K562 (cell line): ENCODE results near the gene STMP1. TPM values are rescaled to one million over a fixed set of nuclear protein-coding genes. Genes with fewer than 3 reads are reported as not detected.

ENCODE experiments used
- ATF7 ChIP-seq: fragments of 450-650 bp; IDR thresholded peaks from 2 replicates; pipeline ENCODE4 v1.7.1; 2014; ENCODE audit warnings: mild to moderate bottlenecking, moderate library complexity
- FOXK1 ChIP-seq: sonication (generic); formaldehyde crosslinking; IDR thresholded peaks from 2 replicates; pipeline ENCODE4 v1.8.0; 2022; ENCODE audit warnings: missing genetic modification reagents, mild to moderate bottlenecking, borderline replicate concordance
- NR1H2 ChIP-seq: sonication (generic); formaldehyde crosslinking; IDR thresholded peaks from 2 replicates; pipeline ENCODE4 v1.4.0; 2020; ENCODE audit warnings: mild to moderate bottlenecking, missing genetic modification reagents
- RCOR1 ChIP-seq, 2 experiments: IDR thresholded peaks; 2 replicates each; pipeline ENCODE4 v1.6.1; 2012; ENCODE audit warnings: low read depth in 2 of 2, low read length in 2 of 2, borderline replicate concordance in 1 of 2, improper control_type of control experiment in 1 of 2
- RERE ChIP-seq: sonication (generic); formaldehyde crosslinking; IDR thresholded peaks from 2 replicates; pipeline ENCODE4 v1.8.0; 2023; ENCODE audit warnings: missing genetic modification reagents, mild to moderate bottlenecking, borderline replicate concordance
- SFPQ ChIP-seq: fragments of 200-400 bp; formaldehyde crosslinking; IDR thresholded peaks from 2 replicates; pipeline ENCODE4 v1.6.1; 2017; ENCODE audit warnings: mild to moderate bottlenecking, low read depth, low read length, moderate library complexity
- SMARCA5 ChIP-seq: fragments of 450-650 bp; IDR thresholded peaks from 2 replicates; pipeline ENCODE4 v1.6.1; 2016
- TAF7 ChIP-seq: fragments of 450-650 bp; IDR thresholded peaks from 2 replicates; pipeline ENCODE4 v1.6.1; 2016; ENCODE audit warnings: missing genetic modification characterization, missing compliant biosample characterization
- TARDBP ChIP-seq: fragments of 450-650 bp; IDR thresholded peaks from 2 replicates; pipeline ENCODE4 v1.6.1; 2016
- THRAP3 ChIP-seq: fragments of 450-650 bp; IDR thresholded peaks from 2 replicates; pipeline ENCODE4 v1.6.1; 2016; ENCODE audit warnings: mild to moderate bottlenecking, inconsistent platforms, borderline replicate concordance
- ZKSCAN8 ChIP-seq: fragments of 200-800 bp; sonication (Bioruptor generic); IDR thresholded peaks from 2 replicates; pipeline ENCODE4 v1.6.1; 2016; ENCODE audit warnings: missing genetic modification characterization, missing compliant biosample characterization
- ZMIZ1 ChIP-seq, 2 experiments: fragments of 150-350 bp in 1 of 2; IDR thresholded peaks; 2 replicates each; pipeline ENCODE4 v1.6.1; 2012 to 2016; ENCODE audit warnings: low read depth in 2 of 2, low read length in 2 of 2, mild to moderate bottlenecking in 1 of 2, moderate library complexity in 1 of 2
- ZNF766 ChIP-seq: fragments of 200-800 bp; sonication (Bioruptor generic); conservative IDR thresholded peaks from 2 replicates; pipeline ENCODE4 v1.6.1; 2016; ENCODE audit warnings: missing genetic modification characterization, missing compliant biosample characterization
- polyA plus RNA-seq, 8 experiments: library from polyadenylated mRNA; depleted of rRNA in 4 of 8; stranded (reverse) in 5 of 8; unstranded in 3 of 8; fragments of >200 nt; fragmentation: Nextera tagmentation in 2 of 8; fragmentation: Illumina TruSeq in 1 of 8; extraction: Ambion mirVana in 2 of 8; extraction: Trizol in 1 of 8; gene quantifications; 2 replicates each; pipeline versions ENCODE4 v1.2.1 to v1.2.3, GENCODE V29; 2011 to 2014; ENCODE audit warnings: inconsistent platforms in 1 of 8, missing spikeins in 1 of 8
- total RNA-seq, 7 experiments: library from RNA; depleted of rRNA in 6 of 7; stranded (reverse); fragments of >200 nt in 6 of 7; fragmentation: Illumina TruSeq in 2 of 7; extraction: Trizol in 2 of 7; gene quantifications; 2 replicates each; pipeline versions ENCODE4 v1.2.1 to v1.2.3, GENCODE V29; 2011 to 2021; ENCODE audit warnings: low replicate concordance in 1 of 7
- TF ChIP-seq, protein P1 (sequence below), 2 experiments: fragments of 250-450 bp in 1 of 2; fragments of 450-650 bp in 1 of 2; sonication (Bioruptor Pico) in 1 of 2; IDR thresholded peaks; 2 replicates each; pipeline versions ENCODE4 v1.6.1 to v1.8.0; 2016 to 2021; ENCODE audit warnings: mild to moderate bottlenecking in 2 of 2, moderate library complexity in 2 of 2, missing compliant biosample characterization in 1 of 2, missing genetic modification characterization in 1 of 2

STMP1 gene
- total and polyA plus RNA-seq, 9 of the 15 experiments (the other 6 are each of a cell fraction or from before 2014, with no cell fraction given), result 10.6 to 249 (median 56.8) TPM

DNA sequence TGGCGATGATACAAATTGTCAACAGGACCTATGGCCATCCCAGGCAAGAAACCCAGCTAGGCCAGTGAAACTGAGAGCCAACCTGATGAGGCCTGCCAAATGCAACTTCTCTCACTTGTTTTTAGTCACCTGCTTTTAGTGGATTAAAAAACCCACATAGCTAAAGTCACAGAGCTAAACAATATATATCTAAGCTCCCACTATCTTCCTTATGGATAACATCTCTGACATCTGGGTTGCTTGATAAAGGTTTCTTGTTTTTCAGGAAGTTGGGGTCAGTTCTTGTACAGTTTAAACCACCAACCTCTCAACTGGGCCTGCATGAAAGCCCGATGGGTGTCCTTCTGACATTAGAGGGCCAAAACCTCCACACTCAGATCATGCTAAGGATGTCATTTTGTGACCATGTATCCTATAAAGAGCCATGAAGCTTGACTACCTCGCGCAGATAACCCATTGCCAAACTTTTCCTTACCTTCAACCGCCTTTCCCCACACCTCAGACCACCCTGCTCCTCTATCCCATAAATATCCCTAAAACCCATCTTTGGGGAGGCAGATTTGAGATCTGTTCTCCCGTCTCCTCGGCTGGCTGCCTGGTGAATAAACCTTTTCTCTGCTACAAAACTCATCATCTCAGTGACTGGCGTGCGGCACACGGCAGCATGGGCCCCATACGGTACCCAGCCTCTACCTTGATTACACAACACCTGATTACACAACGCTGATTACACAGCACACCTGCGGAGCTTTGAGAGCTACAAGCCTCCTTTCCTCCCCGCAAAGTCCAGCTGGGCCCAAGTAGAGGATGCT lies 797 bp upstream of the STMP1 start (continued):
- peak; percentile 62; the same call in 1 of the 2 replicates for TF ChIP-seq ZKSCAN8 (CRISPR knock-in tag)
- peak; percentile 15; the same call in 1 of the 2 replicates for TF ChIP-seq TAF7
- TF ChIP-seq ZNF766 (CRISPR knock-in tag), result peak; percentile 94
- TF ChIP-seq THRAP3, result peak; percentile 95; the same call in 1 of the 2 replicates
- TF ChIP-seq RERE, result peak; percentile 65; the same call in 1 of the 2 replicates
- TF ChIP-seq FOXK1, result no peak
- TF ChIP-seq SMARCA5, result peak; percentile 26; the same call in 1 of the 2 replicates
- no peak for TF ChIP-seq SFPQ
- peak; percentile 37; the same call in 1 of the 2 replicates for TF ChIP-seq ATF7
- TF ChIP-seq, protein P1, sequence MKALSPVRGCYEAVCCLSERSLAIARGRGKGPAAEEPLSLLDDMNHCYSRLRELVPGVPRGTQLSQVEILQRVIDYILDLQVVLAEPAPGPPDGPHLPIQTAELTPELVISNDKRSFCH (CRISPR knock-in tag; IDR thresholded peaks at IDR 0.05), result no peak
- TF ChIP-seq, protein P1 (tag; IDR thresholded peaks at IDR 0.05), result no peak
- TF ChIP-seq NR1H2 (CRISPR knock-in tag), result no peak
- no peak for TF ChIP-seq ZMIZ1 (IDR thresholded peaks at IDR 0.05; ENCODE audit: low read depth in 2 of 2, low read length in 2 of 2)
- peak in 1 of 2 experiments; percentile 15; a peak in 1 of 4 replicates for TF ChIP-seq RCOR1 (IDR thresholded peaks at IDR 0.05; ENCODE audit: borderline replicate concordance in 1 of 2, low read depth in 2 of 2, low read length in 2 of 2)
- no peak for TF ChIP-seq TARDBP
